ENCODE data around the gene RPL27A.

RPL27A gene

GRCh38 chr11:8672346-8672745 lies 10.2 kb upstream of the RPL27A start:
- H3K4me3 ChIP-seq (ENCODE audit: low read length): no peak overlapping the region
- TF ChIP-seq CTCF (conservative IDR thresholded peaks at IDR 0.05; ENCODE audit: low read depth, low read length): no peak
- DNase-seq (ENCODE audit: low read depth): no peak

GRCh38 chr11:8674859-8675258 lies 7.7 kb upstream of the RPL27A start:
- H3K4me3 ChIP-seq (ENCODE audit: low read length): no peak overlapping the region
- no peak for TF ChIP-seq CTCF (conservative IDR thresholded peaks at IDR 0.05; ENCODE audit: low read depth, low read length)
- no peak for DNase-seq (ENCODE audit: low read depth)

- TF ChIP-seq CTCF (conservative IDR thresholded peaks at IDR 0.05; ENCODE audit: low read depth, low read length): no peak
- no peak overlapping the region for H3K4me3 ChIP-seq (ENCODE audit: low read length)
- DNase-seq (ENCODE audit: low read depth): no peak
These were observed 6.1 kb upstream of the RPL27A start for GRCh38 chr11:8676458-8676857.

GRCh38 chr11:8679006-8679405 lies 3.6 kb upstream of the RPL27A start:
- no peak for TF ChIP-seq CTCF (conservative IDR thresholded peaks at IDR 0.05; ENCODE audit: low read depth, low read length)
- no peak overlapping the region for H3K4me3 ChIP-seq (ENCODE audit: low read length)
- no peak for DNase-seq (ENCODE audit: low read depth)

GRCh38 chr11:8681837-8682302 lies 722 bp upstream of the RPL27A start:
- DNase-seq (ENCODE audit: low read depth): no peak
- H3K4me3 ChIP-seq (ENCODE audit: low read length): peak overlapping the region; percentile 97
- TF ChIP-seq CTCF (conservative IDR thresholded peaks at IDR 0.05; ENCODE audit: low read depth, low read length): no peak

GRCh38 chr11:8683115-8683807 lies 669 bp downstream of the RPL27A start:
- TF ChIP-seq CTCF (conservative IDR thresholded peaks at IDR 0.05; ENCODE audit: low read depth, low read length): no peak
- peak overlapping the region; percentile 97 for H3K4me3 ChIP-seq (ENCODE audit: low read length)
- no peak for DNase-seq (ENCODE audit: low read depth)

GRCh38 chr11:8684600-8685290 lies 2.2 kb downstream of the RPL27A start:
- H3K4me3 ChIP-seq (ENCODE audit: low read length): peak overlapping the region; percentile 97
- DNase-seq (ENCODE audit: low read depth): no peak
- TF ChIP-seq CTCF (conservative IDR thresholded peaks at IDR 0.05; ENCODE audit: low read depth, low read length): no peak
